HepG2 (cell line): ENCODE results near the gene HSPA1A. TPM values are rescaled to one million over a fixed set of nuclear protein-coding genes. Genes with fewer than 3 reads are reported as not detected.

ENCODE experiments used
- ARNT2 ChIP-seq: sonication (generic); formaldehyde crosslinking; IDR thresholded peaks from 2 replicates; pipeline ENCODE4 v1.8.0; 2022; ENCODE audit warnings: mild to moderate bottlenecking, low read depth, missing genetic modification reagents, moderate library complexity
- GFI1 ChIP-seq: sonication (generic); formaldehyde crosslinking; IDR thresholded peaks from 2 replicates; pipeline ENCODE4 v1.5.0; 2020; ENCODE audit warnings: missing genetic modification reagents, mild to moderate bottlenecking, borderline replicate concordance
- KLF16 ChIP-seq, 2 experiments: sonication (generic) in 1 of 2; formaldehyde crosslinking in 1 of 2; IDR thresholded peaks; 2 replicates each; pipeline versions ENCODE4 v1.6.1 to v1.8.0; 2016 to 2023; ENCODE audit warnings: missing genetic modification reagents in 2 of 2, missing compliant biosample characterization in 1 of 2
- PAWR ChIP-seq: sonication (generic); formaldehyde crosslinking; IDR thresholded peaks from 2 replicates; pipeline ENCODE4 v1.4.0; 2020; ENCODE audit warnings: missing genetic modification reagents, mild to moderate bottlenecking, borderline replicate concordance
- PCBP2 ChIP-seq: fragments of 200-400 bp; formaldehyde crosslinking; optimal IDR thresholded peaks from 2 replicates; pipeline ENCODE3; 2018; ENCODE audit warnings: low read length, low read depth; ENCODE audit not compliant: poor library complexity, severe bottlenecking
- PHB2 ChIP-seq: fragments of 450-650 bp; IDR thresholded peaks from 2 replicates; pipeline ENCODE4 v1.6.1; 2018; ENCODE audit not compliant: partially characterized antibody
- RFX5 ChIP-seq: IDR thresholded peaks from 2 replicates; pipeline ENCODE4 v1.6.1; 2011; ENCODE audit warnings: low read depth, low read length, improper control_type of control experiment
- STAG1 ChIP-seq: sonication (generic); formaldehyde crosslinking; IDR thresholded peaks from 2 replicates; pipeline ENCODE4 v1.4.0; 2020; ENCODE audit warnings: missing genetic modification reagents
- ZFP41 ChIP-seq: sonication (generic); formaldehyde crosslinking; IDR thresholded peaks from 2 replicates; pipeline ENCODE4 v1.4.0; 2020; ENCODE audit warnings: mild to moderate bottlenecking, missing genetic modification reagents, borderline replicate concordance
- ZNF160 ChIP-seq: sonication (generic); formaldehyde crosslinking; IDR thresholded peaks from 2 replicates; pipeline ENCODE4 v1.8.0; 2022; ENCODE audit warnings: mild to moderate bottlenecking, inconsistent platforms, missing genetic modification reagents
- ZNF274 ChIP-seq: sonication (generic); formaldehyde crosslinking; IDR thresholded peaks from 2 replicates; pipeline ENCODE4 v1.5.1; 2020; ENCODE audit warnings: mild to moderate bottlenecking, missing genetic modification reagents
- ZNF354B ChIP-seq: sonication (generic); formaldehyde crosslinking; IDR thresholded peaks from 2 replicates; pipeline ENCODE4 v1.8.0; 2022; ENCODE audit warnings: mild to moderate bottlenecking, missing genetic modification reagents
- ZNF484 ChIP-seq: sonication (generic); formaldehyde crosslinking; IDR thresholded peaks from 2 replicates; pipeline ENCODE4 v1.5.1; 2020; ENCODE audit warnings: mild to moderate bottlenecking, low read depth, missing genetic modification reagents, borderline replicate concordance
- ZNF737 ChIP-seq: sonication (generic); formaldehyde crosslinking; IDR thresholded peaks from 2 replicates; pipeline ENCODE4 v1.5.0; 2020; ENCODE audit warnings: missing genetic modification reagents, mild to moderate bottlenecking, borderline replicate concordance
- polyA plus RNA-seq, 8 experiments: library from polyadenylated mRNA; depleted of rRNA in 3 of 8; stranded (reverse) in 7 of 8; unstranded in 1 of 8; fragments of >200 nt; fragmentation: Illumina TruSeq in 4 of 8; extraction: Trizol in 4 of 8; gene quantifications; 2 replicates each; pipeline versions ENCODE4 v1.2.1 to v1.2.3, GENCODE V29; 2011 to 2016; ENCODE audit warnings: low read depth in 4 of 8, missing spikeins in 1 of 8, mixed read lengths in 1 of 8; ENCODE audit not compliant: insufficient read depth in 1 of 8
- total RNA-seq, 5 experiments: library from RNA; depleted of rRNA; stranded (reverse); fragments of >200 nt; fragmentation: Illumina TruSeq; extraction: Trizol; gene quantifications; 2 replicates each; pipeline ENCODE4 v1.2.3, GENCODE V29; 2016; ENCODE audit warnings: low read depth in 1 of 5
- TF ChIP-seq, protein P1 (sequence below): sonication (generic); formaldehyde crosslinking; IDR thresholded peaks from 2 replicates; pipeline ENCODE4 v1.5.0; 2020; ENCODE audit warnings: missing genetic modification reagents
- TF ChIP-seq, protein P2 (sequence below), 2 experiments: sonication (generic) in 1 of 2; formaldehyde crosslinking in 1 of 2; IDR thresholded peaks; 2 replicates each; pipeline versions ENCODE4 v1.4.0 to v1.6.1; 2018 to 2020; ENCODE audit warnings: missing genetic modification reagents in 2 of 2, borderline replicate concordance in 1 of 2, low read depth in 1 of 2, mild to moderate bottlenecking in 1 of 2, missing biosample characterization in 1 of 2
- TF ChIP-seq, protein P3 (sequence below): sonication (generic); formaldehyde crosslinking; IDR thresholded peaks from 2 replicates; pipeline ENCODE4 v1.8.0; 2022; ENCODE audit warnings: missing genetic modification reagents, mild to moderate bottlenecking, moderate library complexity, borderline replicate concordance
- TF ChIP-seq, protein P4 (sequence below): sonication (generic); formaldehyde crosslinking; IDR thresholded peaks from 2 replicates; pipeline ENCODE4 v1.4.0; 2020; ENCODE audit warnings: missing genetic modification reagents; ENCODE audit errors: not compliant biosample characterization
- TF ChIP-seq, protein P5 (sequence below): sonication (generic); formaldehyde crosslinking; IDR thresholded peaks from 2 replicates; pipeline ENCODE4 v1.5.0; 2020; ENCODE audit warnings: missing genetic modification reagents

Gene HSPA1A
- total and polyA plus RNA-seq, 2 of the 13 experiments (the other 11 are each of a cell fraction or from before 2014, with no cell fraction given) = 44.5 to 85.0 TPM

DNA sequence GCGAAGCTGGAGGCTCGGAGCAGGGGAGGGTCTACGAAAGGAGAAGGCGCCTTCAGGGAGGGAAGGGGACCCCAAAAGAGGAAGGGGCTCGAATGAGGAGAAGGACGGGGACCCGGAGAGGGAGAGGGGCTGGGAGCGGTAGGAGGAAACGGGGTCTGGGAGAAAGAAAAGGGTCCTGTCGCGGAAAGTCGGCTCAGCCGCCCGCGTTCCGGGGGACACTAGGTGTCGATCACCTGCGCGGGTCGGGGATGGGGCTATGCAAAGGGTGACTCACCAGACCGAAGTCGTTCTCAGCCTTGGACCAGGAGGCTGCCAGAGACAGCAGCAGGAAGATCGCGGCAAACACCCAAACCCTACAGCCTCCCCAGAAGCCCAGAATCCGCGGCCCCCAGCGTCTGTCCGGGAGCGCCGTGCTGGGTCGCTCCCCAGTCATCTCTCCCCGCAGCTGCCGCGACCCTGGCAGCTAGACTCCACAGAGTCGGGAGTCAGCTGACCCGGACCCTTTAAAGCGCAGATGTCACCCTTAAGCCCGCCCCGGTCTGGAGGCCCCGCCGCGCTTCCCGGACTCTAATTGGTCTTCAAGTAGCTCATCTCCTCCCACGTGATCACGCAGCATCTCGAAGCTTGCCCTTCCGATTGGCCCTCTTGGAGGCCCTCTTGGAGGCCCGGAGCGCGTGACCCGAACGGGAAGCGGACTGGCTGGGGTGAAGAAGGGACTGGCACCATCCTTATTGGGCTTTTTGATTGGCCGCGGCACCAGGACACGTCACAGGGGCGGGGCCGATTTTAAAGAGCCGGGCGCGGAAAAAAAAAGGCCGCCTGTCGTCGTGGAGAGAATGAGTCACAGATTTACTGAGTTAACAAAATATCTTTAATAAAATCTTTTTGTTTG is 47.2 kb downstream of the HSPA1A start, which contains the start of gene NEU1 (continued):
- TF ChIP-seq ZNF354B (CRISPR knock-in tag) = no peak; the same call in 1 of the 2 replicates
- no peak for TF ChIP-seq PHB2
- TF ChIP-seq, protein P1, sequence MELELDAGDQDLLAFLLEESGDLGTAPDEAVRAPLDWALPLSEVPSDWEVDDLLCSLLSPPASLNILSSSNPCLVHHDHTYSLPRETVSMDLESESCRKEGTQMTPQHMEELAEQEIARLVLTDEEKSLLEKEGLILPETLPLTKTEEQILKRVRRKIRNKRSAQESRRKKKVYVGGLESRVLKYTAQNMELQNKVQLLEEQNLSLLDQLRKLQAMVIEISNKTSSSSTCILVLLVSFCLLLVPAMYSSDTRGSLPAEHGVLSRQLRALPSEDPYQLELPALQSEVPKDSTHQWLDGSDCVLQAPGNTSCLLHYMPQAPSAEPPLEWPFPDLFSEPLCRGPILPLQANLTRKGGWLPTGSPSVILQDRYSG = 0 out of 2 replicates have a peak, but pooled peaks have one; percentile 43
- TF ChIP-seq RFX5 = peak; percentile 67
- no peak for TF ChIP-seq GFI1 (CRISPR knock-in tag)
- no peak; the same call in none of the 2 replicates for TF ChIP-seq ZNF737 (CRISPR knock-in tag)
- TF ChIP-seq, protein P2, sequence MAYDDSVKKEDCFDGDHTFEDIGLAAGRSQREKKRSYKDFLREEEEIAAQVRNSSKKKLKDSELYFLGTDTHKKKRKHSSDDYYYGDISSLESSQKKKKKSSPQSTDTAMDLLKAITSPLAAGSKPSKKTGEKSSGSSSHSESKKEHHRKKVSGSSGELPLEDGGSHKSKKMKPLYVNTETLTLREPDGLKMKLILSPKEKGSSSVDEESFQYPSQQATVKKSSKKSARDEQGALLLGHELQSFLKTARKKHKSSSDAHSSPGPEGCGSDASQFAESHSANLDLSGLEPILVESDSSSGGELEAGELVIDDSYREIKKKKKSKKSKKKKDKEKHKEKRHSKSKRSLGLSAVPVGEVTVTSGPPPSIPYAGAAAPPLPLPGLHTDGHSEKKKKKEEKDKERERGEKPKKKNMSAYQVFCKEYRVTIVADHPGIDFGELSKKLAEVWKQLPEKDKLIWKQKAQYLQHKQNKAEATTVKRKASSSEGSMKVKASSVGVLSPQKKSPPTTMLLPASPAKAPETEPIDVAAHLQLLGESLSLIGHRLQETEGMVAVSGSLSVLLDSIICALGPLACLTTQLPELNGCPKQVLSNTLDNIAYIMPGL (CRISPR knock-in tag; IDR thresholded peaks at IDR 0.05; ENCODE audit: borderline replicate concordance in 1 of 2, low read depth in 1 of 2) = peak; percentile 57 to 67; a peak in 2 of 4 replicates
- 0 out of 2 replicates have a peak, but pooled peaks have one; percentile 62 for TF ChIP-seq ZNF160 (CRISPR knock-in tag)
- no peak for TF ChIP-seq PAWR (CRISPR knock-in tag)
- TF ChIP-seq ZFP41 = peak; percentile 78; the same call in 1 of the 2 replicates
- TF ChIP-seq, protein P3, sequence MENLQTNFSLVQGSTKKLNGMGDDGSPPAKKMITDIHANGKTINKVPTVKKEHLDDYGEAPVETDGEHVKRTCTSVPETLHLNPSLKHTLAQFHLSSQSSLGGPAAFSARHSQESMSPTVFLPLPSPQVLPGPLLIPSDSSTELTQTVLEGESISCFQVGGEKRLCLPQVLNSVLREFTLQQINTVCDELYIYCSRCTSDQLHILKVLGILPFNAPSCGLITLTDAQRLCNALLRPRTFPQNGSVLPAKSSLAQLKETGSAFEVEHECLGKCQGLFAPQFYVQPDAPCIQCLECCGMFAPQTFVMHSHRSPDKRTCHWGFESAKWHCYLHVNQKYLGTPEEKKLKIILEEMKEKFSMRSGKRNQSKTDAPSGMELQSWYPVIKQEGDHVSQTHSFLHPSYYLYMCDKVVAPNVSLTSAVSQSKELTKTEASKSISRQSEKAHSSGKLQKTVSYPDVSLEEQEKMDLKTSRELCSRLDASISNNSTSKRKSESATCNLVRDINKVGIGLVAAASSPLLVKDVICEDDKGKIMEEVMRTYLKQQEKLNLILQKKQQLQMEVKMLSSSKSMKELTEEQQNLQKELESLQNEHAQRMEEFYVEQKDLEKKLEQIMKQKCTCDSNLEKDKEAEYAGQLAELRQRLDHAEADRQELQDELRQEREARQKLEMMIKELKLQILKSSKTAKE = peak; percentile 22; the same call in 1 of the 2 replicates
- TF ChIP-seq KLF16 (CRISPR knock-in tag; IDR thresholded peaks at IDR 0.05) = peak in 1 of 2 experiments; percentile 98; a peak in 2 of 4 replicates
- peak; percentile 88 for TF ChIP-seq ARNT2 (CRISPR knock-in tag)
- no peak; the same call in 1 of the 2 replicates for TF ChIP-seq ZNF484
- TF ChIP-seq, protein P4, sequence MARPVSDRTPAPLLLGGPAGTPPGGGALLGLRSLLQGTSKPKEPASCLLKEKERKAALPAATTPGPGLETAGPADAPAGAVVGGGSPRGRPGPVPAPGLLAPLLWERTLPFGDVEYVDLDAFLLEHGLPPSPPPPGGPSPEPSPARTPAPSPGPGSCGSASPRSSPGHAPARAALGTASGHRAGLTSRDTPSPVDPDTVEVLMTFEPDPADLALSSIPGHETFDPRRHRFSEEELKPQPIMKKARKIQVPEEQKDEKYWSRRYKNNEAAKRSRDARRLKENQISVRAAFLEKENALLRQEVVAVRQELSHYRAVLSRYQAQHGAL (CRISPR knock-in tag) = peak; percentile 32
- TF ChIP-seq, protein P5, sequence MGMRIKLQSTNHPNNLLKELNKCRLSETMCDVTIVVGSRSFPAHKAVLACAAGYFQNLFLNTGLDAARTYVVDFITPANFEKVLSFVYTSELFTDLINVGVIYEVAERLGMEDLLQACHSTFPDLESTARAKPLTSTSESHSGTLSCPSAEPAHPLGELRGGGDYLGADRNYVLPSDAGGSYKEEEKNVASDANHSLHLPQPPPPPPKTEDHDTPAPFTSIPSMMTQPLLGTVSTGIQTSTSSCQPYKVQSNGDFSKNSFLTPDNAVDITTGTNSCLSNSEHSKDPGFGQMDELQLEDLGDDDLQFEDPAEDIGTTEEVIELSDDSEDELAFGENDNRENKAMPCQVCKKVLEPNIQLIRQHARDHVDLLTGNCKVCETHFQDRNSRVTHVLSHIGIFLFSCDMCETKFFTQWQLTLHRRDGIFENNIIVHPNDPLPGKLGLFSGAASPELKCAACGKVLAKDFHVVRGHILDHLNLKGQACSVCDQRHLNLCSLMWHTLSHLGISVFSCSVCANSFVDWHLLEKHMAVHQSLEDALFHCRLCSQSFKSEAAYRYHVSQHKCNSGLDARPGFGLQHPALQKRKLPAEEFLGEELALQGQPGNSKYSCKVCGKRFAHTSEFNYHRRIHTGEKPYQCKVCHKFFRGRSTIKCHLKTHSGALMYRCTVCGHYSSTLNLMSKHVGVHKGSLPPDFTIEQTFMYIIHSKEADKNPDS (CRISPR knock-in tag) = no peak
- peak; percentile 39 for TF ChIP-seq STAG1 (CRISPR knock-in tag)
- TF ChIP-seq PCBP2 = peak; percentile 21
- TF ChIP-seq ZNF274 (CRISPR knock-in tag) = peak; percentile 78; the same call in 1 of the 2 replicates
